Measurements from ENCODE around the gene PLCD1. TPM values are rescaled to one million over a fixed set of nuclear protein-coding genes. Genes with fewer than 3 reads are reported as not detected.

Gene PLCD1
- 15.7 and 19.2 TPM in 2 replicates for total RNA-seq (2021; fragmentation: NEBNext Ultra II Directional; extraction: Animal tissue kit (Norgen Biotek cat#: 25700))
- polyA plus RNA-seq (2011; rRNA removed): 15.3 and 25.7 TPM in 2 replicates
- polyA plus RNA-seq (2011; cell fraction: cytosol; rRNA removed): 16.8 TPM
- polyA plus RNA-seq (2011; cell fraction: nucleus; rRNA removed): 40.8 TPM
- 10.7 to 22.5 TPM (median 19.3 TPM) in 4 replicates for polyA plus RNA-seq (2012, experiment 1 of 2)
- polyA plus RNA-seq (2012, experiment 2 of 2): 24.9 TPM
- polyA plus RNA-seq (2013, experiment 1 of 2): 16.6 TPM
- 15.4 TPM for polyA plus RNA-seq (2013, experiment 2 of 2)
- polyA minus RNA-seq (2011; rRNA and poly(A)+ RNA removed): 15.5 and 19.6 TPM in 2 replicates
- polyA minus RNA-seq (2011; cell fraction: cytosol; rRNA and poly(A)+ RNA removed): 9.8 TPM
- polyA minus RNA-seq (2011; cell fraction: nucleus; rRNA and poly(A)+ RNA removed): 18.4 TPM
- long read RNA-seq, experiment 1, partial matches to known transcripts: 15 of 18 reads
- long read RNA-seq, experiment 1, other reads (novel, unspliced or antisense): 1 of 18 reads
- long read RNA-seq, experiment 2, partial matches to known transcripts: 3 of 4 reads
- long read RNA-seq, experiment 2, other reads (novel, unspliced or antisense): 1 of 4 reads

- Histone ChIP-seq H3K9ac (replicated peaks in 1 of 4; ENCODE audit: extremely low read depth in 1 of 4, low read depth in 3 of 4, low read length in 3 of 4) (peak within 1 kb of the TSS in 3 of 4 experiments; percentile 25 to 45 (median 38); a peak in 6 of 7 replicates), H2BK120ac (replicated peaks; ENCODE audit: low read depth, low read length) (no peak within 1 kb of the TSS), H4K5ac (ENCODE audit: insufficient read length, low read depth, low read length) (no peak within 1 kb of the TSS), H2BK12ac (ENCODE audit: low read depth, low read length) (peak within 1 kb of the TSS; percentile 18), H3K56ac (replicated peaks; ENCODE audit: insufficient read length, low read depth, low read length) (peak within 1 kb of the TSS; percentile 33), H3K18ac (ENCODE audit: extremely low read depth, low read length) (peak within 1 kb of the TSS; percentile 83), H4K91ac (replicated peaks; ENCODE audit: insufficient read length, low read length) (no peak within 1 kb of the TSS), H2BK15ac (ENCODE audit: low read length) (no peak within 1 kb of the TSS), H2AK5ac (ENCODE audit: low read depth, low read length) (no peak within 1 kb of the TSS), H3K27ac (ENCODE audit: low read depth, low read length) (no peak within 1 kb of the TSS), H2BK5ac (ENCODE audit: low read depth, low read length) (no peak within 1 kb of the TSS), H3K27me3 (replicated peaks in 1 of 4; ENCODE audit: control insufficient read depth in 3 of 4, extremely low read depth in 1 of 4, insufficient read depth in 3 of 4, low read length in 3 of 4) (peaks cover 27 to 58% (median 50%) of the 10 kb centered on the region in 4 experiments), H3K79me1 (ENCODE audit: low read depth, low read length) (no peaks in the 10 kb centered on the region), H3K23me2 (ENCODE audit: low read depth, low read length) (peaks cover 13% of the 10 kb centered on the region; the same call in 1 of the 2 replicates), H3K4me1 (replicated peaks in 1 of 4; ENCODE audit: control insufficient read depth in 3 of 4, insufficient read depth in 4 of 4, low read length in 3 of 4) (peaks cover 0 to 7% (median 4%) of the 10 kb centered on the region in 4 experiments; a peak in 6 of 7 replicates), H4K8ac (ENCODE audit: extremely low read depth, insufficient read depth, low read length) (peak within 1 kb of the TSS; percentile 87), H3K4ac (replicated peaks; ENCODE audit: insufficient read length, low read depth, low read length) (peak within 1 kb of the TSS; percentile 5), H2AFZ (ENCODE audit: low read length) (peak within 1 kb of the TSS; percentile 58; the same call in 1 of the 2 replicates), H2BK20ac (ENCODE audit: low read length) (no peak within 1 kb of the TSS), H3K4me2 (ENCODE audit: insufficient read depth in 1 of 2, low read depth in 2 of 2, low read length in 2 of 2) (peak within 1 kb of the TSS; percentile 69 to 98), H3K36me3 (ENCODE audit: control insufficient read depth in 2 of 4, insufficient read depth in 4 of 4, low read length in 3 of 4) (no peaks in the 10 kb centered on the region), H3K4me3 (ENCODE audit: extremely low read depth in 1 of 4, insufficient read depth in 2 of 4, low read depth in 3 of 4, low read length in 4 of 4) (peak within 1 kb of the TSS; percentile 53 to 88 (median 62)), H4K20me1 (replicated peaks in 1 of 2; ENCODE audit: control insufficient read depth in 1 of 2, insufficient read depth in 2 of 2, low read length in 2 of 2) (peaks cover 8% of the 10 kb centered on the region in 2 experiments), H3K9me3 (ENCODE audit: insufficient read depth in 2 of 2, low read depth in 1 of 2, low read length in 1 of 2) (no peaks in the 10 kb centered on the region), H3K79me2 (ENCODE audit: control insufficient read depth in 1 of 2, insufficient read depth in 2 of 2, low read length in 2 of 2) (no peaks in the 10 kb centered on the region), H3K14ac (ENCODE audit: insufficient read length) (no peak within 1 kb of the TSS), H3K23ac (ENCODE audit: insufficient read length) (no peak within 1 kb of the TSS)
- FAIRE-seq (no peak), DNase-seq (ENCODE audit: low read depth in 1 of 2, low spot score in 2 of 2) (peak in 1 of 2 experiments; percentile 86)
- CTCF ChIA-PET (ENCODE audit: partially characterized antibody): interaction anchor here (0.7 to 4.1 kb wide), 6 partner anchors 9 to 215 kb away, joined by 3 to 15 read pairs (median 4); partner anchors contain the start of gene DLEC1
- 5% methylated on average over 38 of the region's 75 CpGs; no CpG with 5 or more reads in 1 of the 2 experiments for WGBS, 2 experiments (ENCODE audit: extremely low coverage in 1 of 2, insufficient coverage in 1 of 2, insufficient read length in 1 of 2, insufficient replicate concordance in 2 of 2, low coverage in 1 of 2, low lambda C conversion rate in 2 of 2, missing lambda C conversion rate in 1 of 2)
- POLR2A ChIA-PET (ENCODE audit: partially characterized antibody): interaction anchor here (0.6 to 2.2 kb wide), 5 partner anchors 9 to 467 kb away, joined by 3 to 9 read pairs (median 3); partner anchors contain the start of genes ACAA1 and DLEC1
- TF ChIP-seq ATF2 (IDR thresholded peaks at IDR 0.05; ENCODE audit: low read length): no peak
- TF ChIP-seq BACH1 (IDR thresholded peaks at IDR 0.05; ENCODE audit: low read length): 0 out of 2 replicates have a peak, but pooled peaks have one; percentile 26
- TF ChIP-seq MAFK (IDR thresholded peaks at IDR 0.05; ENCODE audit: low read depth, low read length): no peak
- TF ChIP-seq RBBP5 (IDR thresholded peaks at IDR 0.05; ENCODE audit: borderline replicate concordance, low read depth, low read length): 0 out of 2 replicates have a peak, but pooled peaks have one; percentile 16
- TF ChIP-seq RAD21 (IDR thresholded peaks at IDR 0.05 in 1 of 2, conservative IDR thresholded peaks at IDR 0.05 in 1 of 2; ENCODE audit: low read depth in 2 of 2, low read length in 2 of 2): no peak
- TF ChIP-seq SIRT6 (IDR thresholded peaks at IDR 0.05; ENCODE audit: low read length): no peak
Observed at GRCh38 chr3:38029400-38030125, at the start of gene PLCD1. TSS of gene PLCD1 (minus strand) at chr3:38029642. CDS start at chr3:38029539, 103 bp downstream.
